Measurements from ENCODE around the gene DENND5A.
"Not testable (repeated sequence)": the region's sequence is repeated elsewhere in the genome, so short reads cannot be mapped to it uniquely, and the experiment has no call there.

DENND5A gene

GRCh38 chr11:9249252-9249651 is 15.9 kb downstream of the DENND5A start:
- Mint-ChIP-seq H3K4me3 (no peak overlapping the region), H3K9me3 (no peaks in the 10 kb centered on the region), H3K36me3 (no peaks in the 10 kb centered on the region), H3K27me3 (no peaks in the 10 kb centered on the region), H3K27ac (no peak overlapping the region), H3K4me1 (peaks cover 22% of the 10 kb centered on the region)
- no peak for ATAC-seq

DNA sequence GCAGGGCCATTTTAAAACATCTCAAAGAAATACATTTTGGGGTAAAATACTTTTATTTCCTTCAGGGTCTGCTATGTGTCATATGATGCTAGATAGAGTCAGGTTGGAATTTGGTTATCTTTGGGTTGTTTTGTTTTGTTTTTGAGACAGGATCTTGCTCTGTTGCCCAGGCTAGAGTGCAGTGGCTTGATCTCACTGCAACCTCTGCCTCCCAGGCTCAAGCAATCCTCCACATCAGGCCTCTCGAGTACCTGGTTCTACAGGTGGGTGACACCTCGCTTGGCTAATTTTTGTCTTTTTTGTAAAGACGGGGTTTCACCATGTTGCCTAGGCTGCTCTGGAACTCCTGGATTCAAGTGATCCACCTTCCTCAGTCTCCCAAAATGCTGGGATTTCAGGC is 17.3 kb downstream of the DENND5A start:
- Mint-ChIP-seq H3K9me3 (no peaks in the 10 kb centered on the region), H3K36me3 (no peaks in the 10 kb centered on the region), H3K4me1 (peaks cover 22% of the 10 kb centered on the region), H3K27me3 (no peaks in the 10 kb centered on the region), H3K27ac (no peak overlapping the region), H3K4me3 (no peak overlapping the region)
- ATAC-seq, result no peak

- not testable (repeated sequence) for ATAC-seq, H3K27ac Mint-ChIP-seq, H3K4me3 Mint-ChIP-seq, H3K27me3 Mint-ChIP-seq, H3K9me3 Mint-ChIP-seq
- peaks cover 18% of the 10 kb centered on the region for H3K36me3 Mint-ChIP-seq
- peaks cover 19% of the 10 kb centered on the region for H3K4me1 Mint-ChIP-seq
Measured at GRCh38 chr11:9236242-9236641, 28.9 kb downstream of the DENND5A start.

DNA sequence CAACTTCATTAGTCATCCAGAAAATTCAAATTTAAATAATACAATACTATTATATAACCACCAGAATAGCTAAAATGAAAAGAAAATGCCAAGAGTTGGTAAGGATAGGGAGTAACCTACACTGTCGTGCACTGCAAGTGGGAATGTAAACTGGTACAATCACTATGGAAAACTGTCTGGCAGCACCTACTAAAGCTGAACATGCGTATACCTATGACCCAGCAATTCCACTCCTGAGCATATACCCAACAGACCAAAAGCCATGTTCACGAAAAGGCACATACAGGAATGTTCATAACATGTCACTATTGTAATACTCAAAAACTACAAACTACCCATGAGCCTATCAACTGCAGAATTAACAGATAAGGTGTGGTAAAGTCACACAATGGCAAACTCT is 32.7 kb downstream of the DENND5A start:
- H3K4me1 Mint-ChIP-seq, result peaks cover 28% of the 10 kb centered on the region
- ATAC-seq, result no peak
- H3K9me3 Mint-ChIP-seq, result peaks cover 5% of the 10 kb centered on the region
- H3K36me3 Mint-ChIP-seq, result peaks cover 18% of the 10 kb centered on the region
- no peak overlapping the region for H3K27ac Mint-ChIP-seq
- H3K4me3 Mint-ChIP-seq, result no peak overlapping the region
- no peaks in the 10 kb centered on the region for H3K27me3 Mint-ChIP-seq

GRCh38 chr11:9231848-9232177 is 33.3 kb downstream of the DENND5A start:
- peaks cover 29% of the 10 kb centered on the region for H3K4me1 Mint-ChIP-seq
- peak overlapping the region; percentile 73 for H3K27ac Mint-ChIP-seq
- peaks cover 18% of the 10 kb centered on the region for H3K36me3 Mint-ChIP-seq
- peak overlapping the region; percentile 48 for H3K4me3 Mint-ChIP-seq
- H3K27me3 Mint-ChIP-seq, result no peaks in the 10 kb centered on the region
- ATAC-seq, result peak; percentile 67
- peaks cover 5% of the 10 kb centered on the region for H3K9me3 Mint-ChIP-seq

GRCh38 chr11:9230296-9230695 is 34.9 kb downstream of the DENND5A start:
- no peak overlapping the region for H3K4me3 Mint-ChIP-seq
- H3K27me3 Mint-ChIP-seq, result no peaks in the 10 kb centered on the region
- H3K4me1 Mint-ChIP-seq, result peaks cover 35% of the 10 kb centered on the region
- H3K36me3 Mint-ChIP-seq, result peaks cover 17% of the 10 kb centered on the region
- peak overlapping the region; percentile 73 for H3K27ac Mint-ChIP-seq
- no peak for ATAC-seq
- H3K9me3 Mint-ChIP-seq, result peaks cover 5% of the 10 kb centered on the region

DNA sequence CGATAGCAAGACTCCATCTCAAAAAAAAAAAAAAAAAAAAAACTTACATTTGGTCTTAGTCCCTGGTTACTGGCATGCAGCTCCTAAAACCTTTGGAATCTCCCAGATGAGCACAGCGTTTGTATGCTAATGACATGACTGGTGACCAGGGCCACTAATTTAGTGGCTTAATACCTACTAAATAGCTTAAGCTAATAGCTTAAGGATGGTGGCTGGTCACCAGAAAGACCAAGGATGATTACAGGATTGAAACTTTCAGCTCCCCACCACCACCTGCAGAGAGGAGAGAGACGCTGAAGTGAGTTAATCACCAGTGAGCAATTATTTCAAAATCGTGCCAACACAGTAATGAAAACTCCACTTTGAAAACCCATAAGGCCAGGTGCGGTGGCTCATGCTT is 37.1 kb downstream of the DENND5A start:
- ATAC-seq, result no peak
- H3K27me3 Mint-ChIP-seq, result no peaks in the 10 kb centered on the region

DNA sequence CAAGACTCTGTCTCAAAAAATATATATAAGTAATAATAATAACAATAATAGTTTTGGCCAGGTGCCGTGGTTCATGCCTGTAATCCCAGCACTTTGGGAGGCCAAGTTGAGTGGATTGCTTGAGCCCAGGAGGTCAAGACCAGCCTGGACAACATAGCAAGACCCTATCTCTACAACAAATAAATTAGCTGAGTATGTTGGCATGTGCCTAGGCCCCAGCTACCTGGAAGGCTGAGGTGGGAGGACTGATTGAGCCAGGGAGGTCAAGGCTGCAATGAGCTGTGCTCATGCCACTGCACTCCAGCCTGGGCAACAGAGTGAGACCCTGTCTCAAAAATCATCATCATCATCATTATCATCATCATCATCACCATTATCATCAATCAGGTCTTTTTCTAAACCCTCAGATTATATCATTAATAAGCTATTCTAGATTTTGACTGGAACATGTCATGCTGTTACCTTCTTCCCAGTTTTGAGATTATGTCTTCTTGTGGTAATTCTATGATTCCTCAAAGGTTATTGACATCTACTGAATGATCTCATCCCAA is 39.3 kb downstream of the DENND5A start:
- Mint-ChIP-seq H3K27ac (no peak overlapping the region), H3K27me3 (no peaks in the 10 kb centered on the region), H3K4me1 (peaks cover 28% of the 10 kb centered on the region), H3K36me3 (peaks cover 5% of the 10 kb centered on the region), H3K4me3 (no peak overlapping the region), H3K9me3 (no peaks in the 10 kb centered on the region)
- no peak for ATAC-seq

More for the DNA sequence above, 37.1 kb downstream of the DENND5A start:
- peaks cover 5% of the 10 kb centered on the region for H3K36me3 Mint-ChIP-seq
- H3K9me3 Mint-ChIP-seq, result no peaks in the 10 kb centered on the region
- H3K27ac Mint-ChIP-seq, result no peak overlapping the region
- no peak overlapping the region for H3K4me3 Mint-ChIP-seq
- H3K4me1 Mint-ChIP-seq, result peaks cover 42% of the 10 kb centered on the region

- Mint-ChIP-seq H3K36me3 (peaks cover 5% of the 10 kb centered on the region), H3K27me3 (no peaks in the 10 kb centered on the region), H3K4me3 (no peak overlapping the region), H3K27ac (no peak overlapping the region), H3K9me3 (no peaks in the 10 kb centered on the region), H3K4me1 (peaks cover 14% of the 10 kb centered on the region)
- ATAC-seq, result no peak
Measured at GRCh38 chr11:9222654-9223053, 42.5 kb downstream of the DENND5A start.

DNA sequence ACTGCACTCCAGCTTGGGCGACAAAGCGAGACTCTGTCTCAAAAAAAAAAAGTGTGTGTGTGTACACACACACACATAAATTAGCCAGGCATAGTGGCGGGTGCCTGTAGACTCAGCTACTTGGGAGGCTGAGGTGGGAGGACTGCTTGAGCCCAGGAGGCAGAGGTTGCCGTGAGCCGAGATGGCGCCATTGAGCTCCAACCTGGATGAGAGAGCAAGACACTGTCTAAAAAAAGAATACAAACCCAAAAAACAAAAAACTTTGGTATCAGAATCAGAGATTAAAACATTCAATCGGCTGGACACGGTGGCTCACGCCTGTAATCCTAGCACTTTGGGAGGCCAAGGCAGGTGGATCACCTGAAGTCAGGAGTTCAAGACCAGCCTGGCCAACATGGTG is 44.3 kb downstream of the DENND5A start:
- H3K9me3 Mint-ChIP-seq, H3K4me3 Mint-ChIP-seq, ATAC-seq, H3K27me3 Mint-ChIP-seq, H3K36me3 Mint-ChIP-seq, H3K27ac Mint-ChIP-seq: not testable (repeated sequence)
- peaks cover 12% of the 10 kb centered on the region for H3K4me1 Mint-ChIP-seq

GRCh38 chr11:9219572-9219971 is 45.6 kb downstream of the DENND5A start:
- ATAC-seq, result no peak
- Mint-ChIP-seq H3K4me1 (peaks cover 25% of the 10 kb centered on the region), H3K27me3 (no peaks in the 10 kb centered on the region), H3K27ac (no peak overlapping the region), H3K36me3 (no peaks in the 10 kb centered on the region), H3K9me3 (no peaks in the 10 kb centered on the region), H3K4me3 (no peak overlapping the region)

GRCh38 chr11:9219115-9219514 is 46.0 kb downstream of the DENND5A start:
- Mint-ChIP-seq H3K36me3 (no peaks in the 10 kb centered on the region), H3K9me3 (no peaks in the 10 kb centered on the region), H3K27me3 (no peaks in the 10 kb centered on the region), H3K27ac (no peak overlapping the region), H3K4me1 (peaks cover 25% of the 10 kb centered on the region), H3K4me3 (no peak overlapping the region)
- ATAC-seq, result no peak

DNA sequence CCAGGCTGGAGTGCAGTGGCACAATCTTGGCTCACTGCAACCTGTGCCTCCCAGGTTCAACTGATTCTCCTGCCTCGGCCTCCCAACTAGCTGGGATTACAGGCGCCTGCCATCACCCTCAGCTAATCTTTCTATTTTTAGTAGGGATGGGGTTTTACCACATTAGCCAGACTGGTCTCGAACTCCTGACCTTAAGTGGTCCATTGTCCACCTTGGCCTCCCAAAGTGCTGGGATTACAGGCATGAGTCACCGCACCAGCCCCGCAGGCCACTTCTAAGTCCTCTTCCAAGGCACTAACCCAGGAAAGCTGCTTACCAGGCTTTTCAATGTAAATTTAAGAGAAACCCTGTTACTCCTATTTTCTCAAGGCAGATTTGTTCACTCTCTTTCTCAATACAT is 50.4 kb downstream of the DENND5A start:
- no peaks in the 10 kb centered on the region for H3K27me3 Mint-ChIP-seq
- H3K4me1 Mint-ChIP-seq, result peaks cover 55% of the 10 kb centered on the region
- no peaks in the 10 kb centered on the region for H3K9me3 Mint-ChIP-seq
- H3K4me3 Mint-ChIP-seq, result no peak overlapping the region
- H3K36me3 Mint-ChIP-seq, result peaks cover 6% of the 10 kb centered on the region
- ATAC-seq, result no peak
- peak overlapping the region; percentile 69 for H3K27ac Mint-ChIP-seq

DNA sequence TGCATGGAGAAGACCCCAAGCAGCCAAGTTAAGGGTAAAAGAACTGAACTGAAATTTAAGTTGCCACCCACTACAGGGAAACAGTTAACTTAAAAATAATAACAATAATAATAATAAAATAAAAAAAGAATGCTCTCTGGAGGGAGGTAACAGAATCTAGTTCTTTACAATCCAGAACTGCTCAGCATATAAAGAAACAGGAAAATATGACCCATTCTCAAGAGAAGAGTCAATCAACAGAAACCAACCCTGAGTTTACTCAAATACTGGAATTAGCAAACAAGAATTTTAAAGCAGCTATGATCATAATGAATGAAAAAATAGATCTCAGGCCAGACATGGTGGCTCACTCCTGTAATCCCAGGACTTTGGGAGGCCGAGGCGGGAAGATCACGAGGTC is 53.8 kb downstream of the DENND5A start:
- H3K27ac Mint-ChIP-seq, result peak overlapping the region; percentile 77
- peak; percentile 17 for ATAC-seq
- H3K27me3 Mint-ChIP-seq, result no peaks in the 10 kb centered on the region
- H3K4me1 Mint-ChIP-seq, result peaks cover 77% of the 10 kb centered on the region
- no peak overlapping the region for H3K4me3 Mint-ChIP-seq
- H3K36me3 Mint-ChIP-seq, result peaks cover 6% of the 10 kb centered on the region
- H3K9me3 Mint-ChIP-seq, result no peaks in the 10 kb centered on the region

DNA sequence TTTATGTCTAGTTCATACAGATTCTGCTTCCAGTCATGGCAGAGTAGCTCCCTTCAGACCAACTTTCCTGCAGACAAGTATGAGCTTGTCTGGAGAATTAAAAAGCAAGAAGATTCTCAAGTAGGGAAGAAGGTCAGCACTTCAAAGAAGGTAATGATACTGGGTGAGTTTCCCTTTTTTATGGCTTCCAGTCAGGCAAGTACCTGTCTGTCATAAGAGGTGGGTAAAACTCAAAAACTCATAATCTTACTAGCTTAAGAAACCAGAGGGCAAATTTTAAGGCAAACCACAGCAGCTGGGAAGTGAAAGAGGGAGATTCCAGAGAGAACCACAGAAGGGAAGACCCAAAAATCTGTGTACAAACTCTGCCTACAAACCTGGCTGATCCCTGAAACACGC is 54.2 kb downstream of the DENND5A start:
- peaks cover 73% of the 10 kb centered on the region for H3K4me1 Mint-ChIP-seq
- peak overlapping the region; percentile 77 for H3K27ac Mint-ChIP-seq
- H3K36me3 Mint-ChIP-seq, result peaks cover 6% of the 10 kb centered on the region
- no peak overlapping the region for H3K4me3 Mint-ChIP-seq
- no peaks in the 10 kb centered on the region for H3K9me3 Mint-ChIP-seq
- peak; percentile 80 for ATAC-seq
- H3K27me3 Mint-ChIP-seq, result no peaks in the 10 kb centered on the region

- peaks cover 67% of the 10 kb centered on the region for H3K4me1 Mint-ChIP-seq
- peak overlapping the region; percentile 23 for H3K4me3 Mint-ChIP-seq
- H3K27me3 Mint-ChIP-seq, result no peaks in the 10 kb centered on the region
- H3K36me3 Mint-ChIP-seq, result peaks cover 6% of the 10 kb centered on the region
- no peak for ATAC-seq
- H3K27ac Mint-ChIP-seq, result peak overlapping the region; percentile 77
- H3K9me3 Mint-ChIP-seq, result no peaks in the 10 kb centered on the region
Measured at GRCh38 chr11:9210224-9210921, 54.8 kb downstream of the DENND5A start.
